ENCODE measurements around the gene NKAIN4.
"Not testable (repeated sequence)": the region's sequence is repeated elsewhere in the genome, so short reads cannot be mapped to it uniquely, and the experiment has no call there.

Gene NKAIN4

GRCh38 chr20:63254606-63255384, 532 bp upstream of the NKAIN4 start:
- DNase-seq: no peak

- no peak for DNase-seq
Measured at GRCh38 chr20:63253438-63254231, 628 bp downstream of the NKAIN4 start.

- DNase-seq: no peak
Measured at GRCh38 chr20:63253065-63253437, 1.2 kb downstream of the NKAIN4 start.

GRCh38 chr20:63252284-63252711, 2.0 kb downstream of the NKAIN4 start:
- DNase-seq: no peak

GRCh38 chr20:63251350-63251749, 2.9 kb downstream of the NKAIN4 start:
- DNase-seq: not testable (repeated sequence)

- DNase-seq: no peak
Measured at GRCh38 chr20:63249891-63250290, 4.4 kb downstream of the NKAIN4 start.

GRCh38 chr20:63248835-63249591, 5.2 kb downstream of the NKAIN4 start:
- no peak for DNase-seq

- DNase-seq: no peak
Measured at GRCh38 chr20:63247671-63248228, 6.5 kb downstream of the NKAIN4 start.

- no peak for DNase-seq
Measured at GRCh38 chr20:63246490-63247288, 7.6 kb downstream of the NKAIN4 start.

- no peak for DNase-seq
Measured at GRCh38 chr20:63244468-63244867, 9.8 kb downstream of the NKAIN4 start.

GRCh38 chr20:63243604-63244247, 10.5 kb downstream of the NKAIN4 start:
- DNase-seq: no peak

GRCh38 chr20:63242736-63243135, 11.5 kb downstream of the NKAIN4 start:
- no peak for DNase-seq

- no peak for DNase-seq
Measured at GRCh38 chr20:63241272-63241671, 13.0 kb downstream of the NKAIN4 start.

- no peak for DNase-seq
Measured at GRCh38 chr20:63240004-63240403, 14.3 kb downstream of the NKAIN4 start.

GRCh38 chr20:63239431-63239830, 14.8 kb downstream of the NKAIN4 start:
- DNase-seq: no peak

- DNase-seq: no peak
Measured at GRCh38 chr20:63238514-63239125, 15.6 kb downstream of the NKAIN4 start.

- no peak for DNase-seq
Measured at GRCh38 chr20:63238031-63238430, 16.2 kb downstream of the NKAIN4 start.

GRCh38 chr20:63236116-63236837, 18.0 kb downstream of the NKAIN4 start:
- no peak for DNase-seq

- DNase-seq: no peak
Measured at GRCh38 chr20:63235399-63235983, 18.8 kb downstream of the NKAIN4 start, which contains the start of gene BIRC7. TSS of gene BIRC7 (plus strand) at chr20:63235905. CDS start at chr20:63236097, 192 bp downstream.

Measured in CD4-positive, alpha-beta T cell treated with Interleukin-21 for 1 hour (primary cell).